ENCODE results near the gene PPM1E. TPM values are rescaled to one million over a fixed set of nuclear protein-coding genes. Genes with fewer than 3 reads are reported as not detected.

Gene PPM1E
- total and polyA plus RNA-seq, 2 donors (not counting 1 experiment from before 2014, with no cell fraction given): not detected

GRCh38 chr17:58831780-58832179, 76.1 kb downstream of the PPM1E start:
- H2AFZ ChIP-seq (ENCODE audit: insufficient read depth, low read depth, low read length, poor library complexity, severe bottlenecking): no peak overlapping the region
- CTCF ChIA-PET: no interaction called here
- no peaks in the 10 kb centered on the region for H4K20me1 ChIP-seq (ENCODE audit: control insufficient read depth, insufficient read depth, low read length, poor library complexity, severe bottlenecking)
- intact Hi-C loops (cut with micrococcal nuclease): no loop called here
- no peak for DNase-seq
- H3K4me1 Mint-ChIP-seq: peaks cover 5% of the 10 kb centered on the region
- H3K4me1 ChIP-seq (ENCODE audit: control insufficient read depth in 2 of 2, insufficient read depth in 2 of 2, low read length in 2 of 2): no peaks in the 10 kb centered on the region
- H3K9me3 Mint-ChIP-seq (ENCODE audit: insufficient read depth): peaks cover 4% of the 10 kb centered on the region
- no peak overlapping the region for H3K27ac Mint-ChIP-seq
- H3K4me3 ChIP-seq (ENCODE audit: control extremely low read depth in 1 of 5, extremely low read depth in 1 of 5, insufficient read depth in 1 of 5, low read depth in 2 of 5, low read length in 4 of 5): no peak overlapping the region
- H3K27me3 ChIP-seq (replicated peaks in 1 of 4; ENCODE audit: control extremely low read depth in 1 of 4, control insufficient read depth in 3 of 4, insufficient read depth in 4 of 4, low read length in 3 of 4): peaks cover 0 to 8% (median 6%) of the 10 kb centered on the region in 4 experiments
- peaks cover 30% of the 10 kb centered on the region for H3K27me3 Mint-ChIP-seq
- WGBS (ENCODE audit: insufficient coverage): no CpG with 5 or more reads among the region's 1 CpG
- POLR2A ChIA-PET: no interaction called here
- H3K4me2 ChIP-seq (replicated peaks; ENCODE audit: low read depth, low read length, poor library complexity, severe bottlenecking): no peak overlapping the region
- TF ChIP-seq EZH2 (IDR thresholded peaks at IDR 0.05; ENCODE audit: borderline replicate concordance, insufficient read depth, low read depth, low read length, poor library complexity, severe bottlenecking): no peak
- no peak for TF ChIP-seq CTCF (IDR thresholded peaks at IDR 0.05)
- H3K4me3 Mint-ChIP-seq: no peak overlapping the region
- H3K79me2 ChIP-seq (ENCODE audit: control insufficient read depth, insufficient read depth, low read length): no peaks in the 10 kb centered on the region
- peaks cover 0 to 2% (median 0%) of the 10 kb centered on the region in 3 donors for H3K9me3 ChIP-seq (ENCODE audit: control extremely low read depth in 1 of 3, control insufficient read depth in 2 of 3, insufficient read depth in 1 of 3, low read length in 2 of 3)
- ATAC-seq (ENCODE audit: low read depth): no peak
- H3K27ac ChIP-seq (ENCODE audit: low read length in 2 of 2): no peak overlapping the region
- no peak overlapping the region for H3K9ac ChIP-seq (ENCODE audit: low read length)
- no peaks in the 10 kb centered on the region for H3K36me3 ChIP-seq (replicated peaks in 1 of 2; ENCODE audit: control extremely low read depth in 1 of 2, control insufficient read depth in 1 of 2, extremely low read depth in 1 of 2, insufficient read depth in 2 of 2, low read length in 1 of 2)

DNA sequence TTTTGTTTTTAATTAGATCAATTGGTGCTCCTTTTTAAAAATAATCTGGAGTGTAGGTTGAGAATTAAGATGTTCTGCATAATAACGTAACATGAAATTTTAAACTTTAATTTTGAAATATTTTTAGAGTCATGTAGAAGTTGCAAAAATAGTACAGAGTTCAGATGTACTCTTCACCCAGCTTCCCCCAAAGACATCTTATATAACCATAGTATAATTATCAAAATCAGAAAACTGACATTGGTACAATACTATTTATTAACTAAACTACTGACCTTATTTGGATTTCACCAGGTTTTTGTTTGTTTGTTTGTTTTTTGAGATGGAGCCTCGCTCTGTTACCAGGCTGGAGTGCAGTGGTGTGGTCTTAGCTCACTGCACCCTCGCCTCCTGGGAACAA, 76.9 kb downstream of the PPM1E start:
- Histone ChIP-seq H3K36me3 (replicated peaks in 1 of 2; ENCODE audit: control extremely low read depth in 1 of 2, control insufficient read depth in 1 of 2, extremely low read depth in 1 of 2, insufficient read depth in 2 of 2, low read length in 1 of 2) (no peaks in the 10 kb centered on the region), H3K4me2 (replicated peaks; ENCODE audit: low read depth, low read length, poor library complexity, severe bottlenecking) (no peak overlapping the region), H3K9me3 (ENCODE audit: control extremely low read depth in 1 of 3, control insufficient read depth in 2 of 3, insufficient read depth in 1 of 3, low read length in 2 of 3) (peaks cover 0 to 2% (median 0%) of the 10 kb centered on the region in 3 donors), H3K27ac (ENCODE audit: low read length in 2 of 2) (no peak overlapping the region), H4K20me1 (ENCODE audit: control insufficient read depth, insufficient read depth, low read length, poor library complexity, severe bottlenecking) (no peaks in the 10 kb centered on the region), H2AFZ (ENCODE audit: insufficient read depth, low read depth, low read length, poor library complexity, severe bottlenecking) (no peak overlapping the region), H3K4me1 (ENCODE audit: control insufficient read depth in 2 of 2, insufficient read depth in 2 of 2, low read length in 2 of 2) (no peaks in the 10 kb centered on the region), H3K4me3 (ENCODE audit: control extremely low read depth in 1 of 5, extremely low read depth in 1 of 5, insufficient read depth in 1 of 5, low read depth in 2 of 5, low read length in 4 of 5) (no peak overlapping the region), H3K9ac (ENCODE audit: low read length) (no peak overlapping the region), H3K27me3 (replicated peaks in 1 of 4; ENCODE audit: control extremely low read depth in 1 of 4, control insufficient read depth in 3 of 4, insufficient read depth in 4 of 4, low read length in 3 of 4) (peaks cover 0 to 8% (median 6%) of the 10 kb centered on the region in 4 experiments), H3K79me2 (ENCODE audit: control insufficient read depth, insufficient read depth, low read length) (no peaks in the 10 kb centered on the region)
- DNase-seq (no peak), ATAC-seq (ENCODE audit: low read depth) (no peak)
- H3K4me1 Mint-ChIP-seq: peaks cover 5% of the 10 kb centered on the region
- H3K27ac Mint-ChIP-seq: no peak overlapping the region
- no peak overlapping the region for H3K4me3 Mint-ChIP-seq
- peaks cover 4% of the 10 kb centered on the region for H3K9me3 Mint-ChIP-seq (ENCODE audit: insufficient read depth)
- intact Hi-C loops (cut with micrococcal nuclease): no loop called here
- WGBS (ENCODE audit: insufficient coverage): 100% methylated on average over 1 of the region's 3 CpGs
- ChIA-PET POLR2A (no interaction called here), CTCF (no interaction called here)
- H3K27me3 Mint-ChIP-seq: peaks cover 30% of the 10 kb centered on the region
- no peak for TF ChIP-seq EZH2 (IDR thresholded peaks at IDR 0.05; ENCODE audit: borderline replicate concordance, insufficient read depth, low read depth, low read length, poor library complexity, severe bottlenecking)
- TF ChIP-seq CTCF (IDR thresholded peaks at IDR 0.05): no peak

Data from B cell (primary cell).